ENCODE data around the gene DMD. TPM values are rescaled to one million over a fixed set of nuclear protein-coding genes. Genes with fewer than 3 reads are reported as not detected.

Gene DMD
- total RNA-seq, 2 experiments from 2014 or later: 0.20 to 0.47 TPM

GRCh38 chrX:32798990-32799389 lies 412.4 kb downstream of the DMD start:
- intact Hi-C loops (cut with DNase I, micrococcal nuclease): no loop called here
- peaks cover 2% of the 10 kb centered on the region for H3K9me3 Mint-ChIP-seq
- no peaks in the 10 kb centered on the region for H3K4me1 Mint-ChIP-seq (ENCODE audit: low read depth)
- no peak overlapping the region for H3K27ac Mint-ChIP-seq
- H3K4me1 ChIP-seq (ENCODE audit: insufficient read depth, low read length): no peaks in the 10 kb centered on the region
- H3K4me3 ChIP-seq (ENCODE audit: low read length): no peak overlapping the region
- H3K27ac ChIP-seq (ENCODE audit: low read depth in 1 of 2, low read length in 2 of 2): no peak overlapping the region
- H3K9me3 ChIP-seq (ENCODE audit: control insufficient read depth in 1 of 2, insufficient read depth in 1 of 2, low read length in 2 of 2): peaks cover 0 to under 1% of the 10 kb centered on the region in 2 experiments
- H3K36me3 ChIP-seq (ENCODE audit: insufficient read depth, low read length): no peaks in the 10 kb centered on the region
- ChIA-PET CTCF (no interaction called here), POLR2A (no interaction called here)
- no peaks in the 10 kb centered on the region for H3K27me3 Mint-ChIP-seq
- no peaks in the 10 kb centered on the region for H3K27me3 ChIP-seq (ENCODE audit: control insufficient read depth in 1 of 2, insufficient read depth in 2 of 2, low read length in 2 of 2)
- no peak for TF ChIP-seq CTCF (IDR thresholded peaks at IDR 0.05)
- no peak for ATAC-seq (ENCODE audit: poor library complexity)
- DNase-seq: no peak
- H3K36me3 Mint-ChIP-seq (ENCODE audit: low read depth): no peaks in the 10 kb centered on the region
- H3K4me3 Mint-ChIP-seq: no peak overlapping the region

- Histone ChIP-seq H3K4me3 (ENCODE audit: low read length) (no peak overlapping the region), H3K9me3 (ENCODE audit: control insufficient read depth in 1 of 2, insufficient read depth in 1 of 2, low read length in 2 of 2) (peaks cover 0 to 9% of the 10 kb centered on the region in 2 experiments), H3K36me3 (ENCODE audit: insufficient read depth, low read length) (no peaks in the 10 kb centered on the region), H3K27me3 (ENCODE audit: control insufficient read depth in 1 of 2, insufficient read depth in 2 of 2, low read length in 2 of 2) (no peaks in the 10 kb centered on the region), H3K27ac (ENCODE audit: low read depth in 1 of 2, low read length in 2 of 2) (no peak overlapping the region), H3K4me1 (ENCODE audit: insufficient read depth, low read length) (no peaks in the 10 kb centered on the region)
- DNase-seq: no peak
- Mint-ChIP-seq H3K4me3 (no peak overlapping the region), H3K27me3 (no peaks in the 10 kb centered on the region), H3K4me1 (ENCODE audit: low read depth) (no peaks in the 10 kb centered on the region), H3K36me3 (ENCODE audit: low read depth) (no peaks in the 10 kb centered on the region), H3K9me3 (no peaks in the 10 kb centered on the region), H3K27ac (no peak overlapping the region)
- POLR2A ChIA-PET: no interaction called here
- TF ChIP-seq CTCF (IDR thresholded peaks at IDR 0.05): no peak
- ATAC-seq (ENCODE audit: poor library complexity): no peak
- CTCF ChIA-PET: no interaction called here
- intact Hi-C loops (cut with DNase I, micrococcal nuclease): no loop called here
Observed at GRCh38 chrX:32788936-32789335, 422.4 kb downstream of the DMD start.

- TF ChIP-seq CTCF (IDR thresholded peaks at IDR 0.05): no peak
- POLR2A ChIA-PET: no interaction called here
Observed at GRCh38 chrX:32780109-32780508, 431.2 kb downstream of the DMD start.

More at GRCh38 chrX:32780109-32780508, 431.2 kb downstream of the DMD start:
- ATAC-seq (ENCODE audit: poor library complexity): no peak
- no peak overlapping the region for H3K27ac Mint-ChIP-seq
- H3K27ac ChIP-seq (ENCODE audit: low read depth in 1 of 2, low read length in 2 of 2): no peak overlapping the region
- CTCF ChIA-PET: no interaction called here
- no peaks in the 10 kb centered on the region for H3K27me3 ChIP-seq (ENCODE audit: control insufficient read depth in 1 of 2, insufficient read depth in 2 of 2, low read length in 2 of 2)
- no peaks in the 10 kb centered on the region for H3K36me3 Mint-ChIP-seq (ENCODE audit: low read depth)
- no peaks in the 10 kb centered on the region for H3K36me3 ChIP-seq (ENCODE audit: insufficient read depth, low read length)
- no peak overlapping the region for H3K4me3 Mint-ChIP-seq
- no peak overlapping the region for H3K4me3 ChIP-seq (ENCODE audit: low read length)
- H3K4me1 ChIP-seq (ENCODE audit: insufficient read depth, low read length): no peaks in the 10 kb centered on the region
- H3K9me3 ChIP-seq (ENCODE audit: control insufficient read depth in 1 of 2, insufficient read depth in 1 of 2, low read length in 2 of 2): peaks cover 0 to 5% of the 10 kb centered on the region in 2 experiments
- H3K27me3 Mint-ChIP-seq: no peaks in the 10 kb centered on the region
- intact Hi-C loops (cut with DNase I, micrococcal nuclease): no loop called here
- no peak for DNase-seq
- peaks cover 2% of the 10 kb centered on the region for H3K9me3 Mint-ChIP-seq
- no peaks in the 10 kb centered on the region for H3K4me1 Mint-ChIP-seq (ENCODE audit: low read depth)

Data from CD4-positive, alpha-beta T cell (primary cell).